HUES48 (cell line): Measurements from ENCODE around the gene NR3C2.

ENCODE experiments used
- H3K27ac ChIP-seq: one replicate; pipeline ENCODE4 v1.7.0; 2013; ENCODE audit warnings: low read depth, low read length, inconsistent platforms
- H3K27me3 ChIP-seq: 2 replicates; pipeline ENCODE4 v1.6.1; 2013; ENCODE audit warnings: mild to moderate bottlenecking, low read length; ENCODE audit not compliant: control insufficient read depth, insufficient read depth
- H3K36me3 ChIP-seq: 2 replicates; pipeline ENCODE4 v1.6.1; 2013; ENCODE audit warnings: low read length; ENCODE audit not compliant: control insufficient read depth, insufficient read depth
- H3K4me1 ChIP-seq: 2 replicates; pipeline ENCODE4 v1.6.1; 2013; ENCODE audit warnings: mild to moderate bottlenecking, low read length; ENCODE audit not compliant: control insufficient read depth, insufficient read depth
- H3K4me3 ChIP-seq: 2 replicates; pipeline ENCODE4 v1.5.1; 2013; ENCODE audit warnings: mild to moderate bottlenecking, low read depth, low read length
- H3K9ac ChIP-seq: 2 replicates; pipeline ENCODE4 v1.6.1; 2013; ENCODE audit warnings: mild to moderate bottlenecking, low read depth, low read length, moderate library complexity
- H3K9me3 ChIP-seq: 2 replicates; pipeline ENCODE4 v1.6.1; 2013; ENCODE audit warnings: low read length; ENCODE audit not compliant: control insufficient read depth, insufficient read depth

The NR3C2 gene

DNA sequence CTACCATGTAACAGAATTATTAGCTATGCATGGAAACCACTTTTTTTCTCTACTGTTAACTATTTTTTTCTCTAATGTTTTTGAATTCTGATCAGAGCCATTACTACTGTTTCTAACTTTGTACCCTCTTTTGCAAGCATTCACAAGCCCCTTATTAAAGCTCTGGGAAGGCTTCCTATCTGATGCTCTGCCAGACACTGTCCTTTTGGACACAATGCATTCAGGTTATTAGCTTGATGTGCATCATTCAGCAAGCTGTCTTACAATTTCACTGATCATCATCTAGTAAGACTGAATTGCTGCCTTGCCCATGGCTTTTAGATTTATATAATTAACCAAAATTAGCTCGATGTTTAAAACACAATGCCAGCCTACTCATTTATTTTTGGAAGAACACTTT is 155.1 kb downstream of the NR3C2 start:
- Histone ChIP-seq H3K27me3 (no peaks in the 10 kb centered on the region), H3K9me3 (no peaks in the 10 kb centered on the region), H3K4me3 (no peak overlapping the region), H3K9ac (no peak overlapping the region), H3K27ac (no peak overlapping the region), H3K36me3 (no peaks in the 10 kb centered on the region), H3K4me1 (no peaks in the 10 kb centered on the region)

GRCh38 chr4:148286012-148286411 is 156.2 kb downstream of the NR3C2 start:
- H3K27ac ChIP-seq = no peak overlapping the region
- no peak overlapping the region for H3K9ac ChIP-seq
- H3K4me1 ChIP-seq = no peaks in the 10 kb centered on the region
- no peaks in the 10 kb centered on the region for H3K36me3 ChIP-seq
- no peaks in the 10 kb centered on the region for H3K9me3 ChIP-seq
- no peaks in the 10 kb centered on the region for H3K27me3 ChIP-seq
- H3K4me3 ChIP-seq = no peak overlapping the region

DNA sequence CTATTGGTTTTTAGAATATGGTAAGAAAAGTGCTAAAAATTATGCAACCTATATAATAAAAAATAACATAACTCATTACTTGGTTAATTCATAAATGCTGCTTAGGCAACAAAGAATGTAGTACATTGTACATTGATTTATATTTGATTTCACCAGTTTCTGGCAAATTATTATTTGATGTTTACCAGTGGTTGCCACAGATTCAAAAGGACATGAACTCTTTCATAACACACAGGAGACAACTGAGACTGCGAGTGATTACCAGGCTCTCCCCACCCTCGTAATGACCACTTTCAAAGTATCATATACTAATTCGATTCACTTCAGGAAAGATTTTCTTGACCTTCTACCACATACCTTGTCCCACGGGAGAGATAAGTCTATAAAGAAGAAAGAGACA is 158.5 kb downstream of the NR3C2 start:
- Histone ChIP-seq H3K4me1 (no peaks in the 10 kb centered on the region), H3K9me3 (no peaks in the 10 kb centered on the region), H3K27me3 (no peaks in the 10 kb centered on the region), H3K9ac (no peak overlapping the region), H3K27ac (no peak overlapping the region), H3K36me3 (no peaks in the 10 kb centered on the region), H3K4me3 (no peak overlapping the region)

- H3K9ac ChIP-seq = no peak overlapping the region
- H3K27me3 ChIP-seq = no peaks in the 10 kb centered on the region
- no peak overlapping the region for H3K4me3 ChIP-seq
- no peaks in the 10 kb centered on the region for H3K36me3 ChIP-seq
- no peaks in the 10 kb centered on the region for H3K9me3 ChIP-seq
- no peaks in the 10 kb centered on the region for H3K4me1 ChIP-seq
- H3K27ac ChIP-seq = no peak overlapping the region
Measured at GRCh38 chr4:148278310-148278709, 163.9 kb downstream of the NR3C2 start.

DNA sequence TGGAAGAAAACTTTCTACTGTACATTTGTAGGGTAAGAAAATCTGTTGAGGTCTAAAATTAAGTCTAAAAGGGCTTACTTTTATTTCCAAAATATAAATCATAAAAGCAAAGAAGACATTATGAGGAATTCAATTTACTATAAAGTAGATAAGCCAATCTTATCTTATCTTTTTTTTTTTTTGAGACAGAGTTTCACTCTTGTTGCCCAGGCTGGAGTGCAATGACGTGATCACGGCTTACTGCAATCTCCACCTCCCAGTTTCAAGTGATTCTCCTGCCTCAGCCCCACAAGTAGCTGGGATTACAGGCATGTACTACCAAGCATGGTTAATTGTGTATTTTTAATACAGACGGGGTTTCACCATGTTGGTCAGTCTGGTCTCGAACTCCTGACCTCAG is 166.9 kb downstream of the NR3C2 start:
- Histone ChIP-seq H3K9me3 (no peaks in the 10 kb centered on the region), H3K4me1 (peaks cover 5% of the 10 kb centered on the region; the same call in 1 of the 2 replicates), H3K27me3 (no peaks in the 10 kb centered on the region), H3K27ac (no peak overlapping the region), H3K36me3 (no peaks in the 10 kb centered on the region), H3K4me3 (no peak overlapping the region), H3K9ac (no peak overlapping the region)

DNA sequence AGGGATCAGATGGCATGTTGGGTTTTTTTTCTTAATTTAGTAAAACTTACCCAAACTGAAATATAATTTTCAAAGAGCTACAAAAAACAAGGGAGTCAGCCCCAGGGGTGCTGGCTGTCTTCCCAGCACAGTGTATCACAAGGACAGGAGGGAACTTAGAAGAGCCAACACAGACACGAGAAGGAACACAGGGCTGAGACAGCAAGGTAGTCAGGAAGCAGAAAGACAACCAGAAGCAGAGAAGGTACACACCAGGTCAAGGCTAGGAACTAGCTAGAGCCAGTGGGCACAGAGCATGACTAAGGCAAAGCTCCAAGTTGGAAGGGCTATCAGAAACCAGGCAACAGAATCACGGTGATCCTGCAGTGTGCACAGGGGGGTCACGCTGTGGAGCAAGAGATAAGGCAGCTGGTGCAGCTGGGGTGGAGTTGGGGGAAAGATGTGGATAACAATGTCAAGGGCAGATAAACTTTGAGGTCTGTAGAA is 168.7 kb downstream of the NR3C2 start:
- Histone ChIP-seq H3K4me3 (no peak overlapping the region), H3K27me3 (no peaks in the 10 kb centered on the region), H3K9me3 (no peaks in the 10 kb centered on the region), H3K36me3 (no peaks in the 10 kb centered on the region), H3K4me1 (peaks cover 5% of the 10 kb centered on the region; the same call in 1 of the 2 replicates), H3K27ac (no peak overlapping the region), H3K9ac (no peak overlapping the region)

DNA sequence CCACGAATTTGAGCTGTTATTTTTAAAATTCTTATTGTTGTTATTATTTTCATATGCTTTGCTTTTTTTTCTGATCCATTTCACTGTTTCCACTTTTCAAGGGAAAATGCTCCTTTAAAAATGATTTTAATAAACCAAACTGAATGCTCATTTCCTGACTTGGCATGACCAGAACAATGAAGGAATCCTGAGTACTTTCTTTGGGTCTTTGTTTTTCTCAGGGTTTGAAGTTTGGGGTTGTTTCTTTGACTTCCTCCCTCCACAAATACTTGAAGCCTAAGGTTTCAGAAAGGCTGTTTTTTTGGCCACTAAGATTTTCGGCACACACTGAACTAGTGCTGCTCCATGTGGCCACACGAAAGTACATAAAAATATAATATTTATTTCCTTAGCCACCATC is 171.0 kb downstream of the NR3C2 start:
- no peak overlapping the region for H3K27ac ChIP-seq
- H3K27me3 ChIP-seq = no peaks in the 10 kb centered on the region
- no peak overlapping the region for H3K9ac ChIP-seq

DNA sequence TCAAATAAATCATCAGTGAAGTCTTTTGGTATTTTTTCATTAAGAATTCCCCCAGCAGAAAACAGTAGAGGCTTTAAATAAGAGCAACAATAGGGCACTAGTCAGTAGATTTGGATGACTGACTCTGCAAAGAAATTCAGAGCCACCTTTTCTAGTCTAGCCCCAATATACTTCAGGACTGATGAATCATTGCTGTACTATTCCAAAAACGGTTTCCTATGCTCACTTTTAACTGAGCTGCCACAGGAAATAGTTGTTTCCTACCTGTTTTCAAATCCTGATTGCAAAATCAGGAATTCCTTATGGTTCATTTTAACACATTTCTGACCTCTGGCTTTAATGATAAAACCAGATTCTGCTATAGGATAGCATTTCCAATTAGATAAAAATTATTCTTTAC is 171.6 kb downstream of the NR3C2 start:
- no peak overlapping the region for H3K27ac ChIP-seq
- no peak overlapping the region for H3K9ac ChIP-seq
- no peaks in the 10 kb centered on the region for H3K27me3 ChIP-seq
- H3K4me3 ChIP-seq = no peak overlapping the region
- no peaks in the 10 kb centered on the region for H3K36me3 ChIP-seq
- H3K4me1 ChIP-seq = peaks cover 5% of the 10 kb centered on the region; the same call in 1 of the 2 replicates
- H3K9me3 ChIP-seq = no peaks in the 10 kb centered on the region

More for the DNA sequence above, 171.0 kb downstream of the NR3C2 start:
- Histone ChIP-seq H3K4me1 (peaks cover 5% of the 10 kb centered on the region; the same call in 1 of the 2 replicates), H3K36me3 (no peaks in the 10 kb centered on the region), H3K4me3 (no peak overlapping the region), H3K9me3 (no peaks in the 10 kb centered on the region)

DNA sequence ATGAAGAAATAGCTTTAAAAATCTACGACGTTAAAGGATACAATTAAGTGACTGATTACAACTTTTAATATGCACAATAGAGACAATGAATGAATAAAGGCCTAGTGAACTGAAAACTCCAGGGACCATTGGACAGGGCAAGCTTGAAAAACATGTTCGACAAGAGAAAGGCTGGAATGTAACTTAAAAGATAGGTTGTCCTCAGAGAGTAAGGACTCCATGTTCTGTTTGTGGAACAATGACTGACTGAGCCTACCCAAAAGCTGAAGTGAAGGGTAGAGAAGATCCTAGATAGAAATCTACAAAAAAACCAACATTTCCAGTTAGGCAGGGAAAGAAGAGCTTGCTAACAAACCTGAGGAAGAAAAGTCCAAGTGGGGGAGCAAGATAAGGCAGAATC is 173.4 kb downstream of the NR3C2 start:
- H3K4me3 ChIP-seq = no peak overlapping the region
- H3K9me3 ChIP-seq = no peaks in the 10 kb centered on the region
- H3K9ac ChIP-seq = no peak overlapping the region
- H3K36me3 ChIP-seq = no peaks in the 10 kb centered on the region
- H3K27me3 ChIP-seq = no peaks in the 10 kb centered on the region
- H3K4me1 ChIP-seq = peaks cover 5% of the 10 kb centered on the region; the same call in 1 of the 2 replicates
- H3K27ac ChIP-seq = no peak overlapping the region

DNA sequence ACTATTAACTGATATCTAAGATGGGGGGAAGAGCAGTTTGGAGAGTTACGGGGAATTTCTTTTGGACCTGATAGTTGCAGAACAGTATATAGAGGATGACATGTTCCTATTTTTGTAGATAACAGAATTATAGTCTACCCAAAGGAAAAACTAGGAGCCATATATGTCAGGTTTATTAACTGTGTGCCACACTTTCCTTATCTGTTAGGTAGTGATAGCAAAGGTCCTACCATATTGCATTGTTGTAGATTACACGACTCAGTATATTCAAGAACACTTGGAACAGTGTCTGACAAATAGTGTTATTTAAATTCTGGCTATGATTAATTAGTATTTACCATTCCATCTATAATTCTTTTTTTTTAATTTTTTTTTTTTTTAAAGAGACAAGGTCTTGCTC is 175.3 kb downstream of the NR3C2 start:
- H3K4me1 ChIP-seq = peaks cover 5% of the 10 kb centered on the region; the same call in 1 of the 2 replicates
- H3K9ac ChIP-seq = no peak overlapping the region
- no peaks in the 10 kb centered on the region for H3K9me3 ChIP-seq
- no peaks in the 10 kb centered on the region for H3K27me3 ChIP-seq
- no peaks in the 10 kb centered on the region for H3K36me3 ChIP-seq
- H3K27ac ChIP-seq = no peak overlapping the region
- no peak overlapping the region for H3K4me3 ChIP-seq

- no peaks in the 10 kb centered on the region for H3K27me3 ChIP-seq
- H3K36me3 ChIP-seq = no peaks in the 10 kb centered on the region
- no peak overlapping the region for H3K9ac ChIP-seq
Measured at GRCh38 chr4:148266240-148266639, 176.0 kb downstream of the NR3C2 start.

DNA sequence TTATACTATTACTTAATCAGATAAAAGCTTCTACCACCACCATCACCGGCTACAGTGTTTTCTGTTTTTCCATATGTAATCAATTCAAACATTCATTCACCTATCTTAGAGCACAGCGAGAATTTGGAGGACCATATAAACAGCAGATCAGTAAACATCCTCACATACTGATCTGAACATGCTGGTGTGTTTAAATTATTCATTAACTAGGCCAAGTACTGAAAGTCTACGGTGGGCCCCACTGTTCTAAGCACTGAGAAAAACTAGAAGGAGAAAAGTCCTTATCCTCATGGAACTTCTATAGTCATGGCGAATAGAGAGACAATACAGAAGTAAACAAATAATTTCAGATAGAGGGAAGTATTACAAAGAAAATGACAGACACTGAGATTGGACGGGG is 176.6 kb downstream of the NR3C2 start:
- no peak overlapping the region for H3K9ac ChIP-seq
- H3K36me3 ChIP-seq = no peaks in the 10 kb centered on the region
- no peaks in the 10 kb centered on the region for H3K27me3 ChIP-seq
- H3K9me3 ChIP-seq = no peaks in the 10 kb centered on the region
- H3K4me1 ChIP-seq = no peaks in the 10 kb centered on the region
- no peak overlapping the region for H3K27ac ChIP-seq
- no peak overlapping the region for H3K4me3 ChIP-seq

More at GRCh38 chr4:148266240-148266639, 176.0 kb downstream of the NR3C2 start:
- Histone ChIP-seq H3K27ac (no peak overlapping the region), H3K4me3 (no peak overlapping the region), H3K9me3 (no peaks in the 10 kb centered on the region), H3K4me1 (peaks cover 5% of the 10 kb centered on the region; the same call in 1 of the 2 replicates)
